ENCODE data around the gene CDCA4. TPM values are rescaled to one million over a fixed set of nuclear protein-coding genes. Genes with fewer than 3 reads are reported as not detected.

The CDCA4 gene
- total RNA-seq, 1 experiment from 2014 or later: 57.7 TPM

- Histone ChIP-seq H4K20me1 (ENCODE audit: control insufficient read depth, insufficient read depth, insufficient read length) (peaks cover 7% of the 10 kb centered on the region), H3K56ac (ENCODE audit: insufficient read length, low read depth, low read length) (no peak within 1 kb of the TSS), H4K8ac (replicated peaks; ENCODE audit: insufficient read length, low read depth, low read length) (no peak within 1 kb of the TSS), H3T11ph (ENCODE audit: low read length) (no peak within 1 kb of the TSS), H3K23ac (ENCODE audit: insufficient read length, low read depth, low read length) (no peak within 1 kb of the TSS), H3K9ac (ENCODE audit: extremely low read depth, insufficient read length, low read length) (no peak within 1 kb of the TSS), H4K91ac (ENCODE audit: insufficient read length, low read depth, low read length) (no peak within 1 kb of the TSS), H3K9me3 (ENCODE audit: control insufficient read depth, low read depth, low read length) (no peaks in the 10 kb centered on the region), H2BK5ac (ENCODE audit: insufficient read length, low read length) (no peak within 1 kb of the TSS), H2BK15ac (ENCODE audit: low read depth, low read length) (no peak within 1 kb of the TSS), H2BK120ac (ENCODE audit: low read depth, low read length, poor library complexity, severe bottlenecking) (no peak within 1 kb of the TSS), H3K4ac (ENCODE audit: low read depth, low read length) (no peak within 1 kb of the TSS), H4K5ac (ENCODE audit: insufficient read length, low read depth, low read length) (no peak within 1 kb of the TSS), H3K4me2 (ENCODE audit: insufficient read depth, insufficient read length, low read length) (peak within 1 kb of the TSS; percentile 46), H2AFZ (ENCODE audit: low read length) (no peak within 1 kb of the TSS), H2AK5ac (ENCODE audit: insufficient read length, low read length) (no peak within 1 kb of the TSS), H3K4me1 (ENCODE audit: insufficient read depth, low read length) (no peaks in the 10 kb centered on the region), H3K18ac (ENCODE audit: insufficient read length, low read depth, low read length) (no peak within 1 kb of the TSS), H3K27ac (ENCODE audit: insufficient read length, low read depth, low read length) (no peak within 1 kb of the TSS), H3K79me1 (ENCODE audit: insufficient read depth, low read depth, low read length, poor library complexity, severe bottlenecking) (no peaks in the 10 kb centered on the region), H2BK20ac (ENCODE audit: low read depth, low read length, poor library complexity, severe bottlenecking) (no peak within 1 kb of the TSS), H3K14ac (ENCODE audit: insufficient read depth, low read length) (no peak within 1 kb of the TSS), H3K23me2 (ENCODE audit: insufficient read length, low read depth, low read length, poor library complexity, severe bottlenecking) (no peaks in the 10 kb centered on the region), H2BK12ac (ENCODE audit: insufficient read length, low read depth, low read length) (no peak within 1 kb of the TSS), H3K27me3 (ENCODE audit: insufficient read depth, low read length) (peaks cover 14% of the 10 kb centered on the region; the same call in 1 of the 2 replicates), H3K79me2 (ENCODE audit: insufficient read depth, low read length) (no peaks in the 10 kb centered on the region)
- DNase-seq: peak; percentile 92
- WGBS (ENCODE audit: extremely low coverage, insufficient read length, low lambda C conversion rate): no CpG with 5 or more reads among the region's 111 CpGs
- TF ChIP-seq CTCF (conservative IDR thresholded peaks at IDR 0.05): no peak
- H3K36me3 Mint-ChIP-seq (ENCODE audit: insufficient read depth in 1 of 3, low read depth in 3 of 3): no peaks in the 10 kb centered on the region
- no peak within 1 kb of the TSS for H3K27ac Mint-ChIP-seq
- peak within 1 kb of the TSS; percentile 72 to 88 for H3K4me3 Mint-ChIP-seq
- no peaks in the 10 kb centered on the region; a peak in 1 of 5 replicates for H3K9me3 Mint-ChIP-seq
- peaks cover 11 to 24% of the 10 kb centered on the region in 2 experiments for H3K4me1 Mint-ChIP-seq
- H3K27me3 Mint-ChIP-seq (ENCODE audit: low read depth): peaks cover 61% of the 10 kb centered on the region
Observed at GRCh38 chr14:104977681-104978653, 42.9 kb downstream of the CDCA4 start, which contains the start of gene AHNAK2. TSS of gene AHNAK2 (minus strand) at chr14:104978374. CDS start at chr14:104978237, 137 bp downstream.
